Naive B cell (primary cell): ENCODE results near the gene MRPL37. TPM values are rescaled to one million over a fixed set of nuclear protein-coding genes. Genes with fewer than 3 reads are reported as not detected.
A peak's percentile ranks its signal among the peaks of the same experiment; 100 is the strongest.

Source experiments
- ATAC-seq, 2 donors: fragments of 150-1000 bp; cut with Tn5 transposase; 2 replicates each; pipeline ENCODE4 v1.10.0; 2021; ENCODE audit warnings: low read depth in 2 of 2, mild to moderate bottlenecking in 2 of 2, moderate library complexity in 2 of 2
- DNase-seq: peaks from one replicate; pipeline ENCODE4 v3.0.0; 2022
- H3K27ac Mint-ChIP-seq, 6 donors: one replicate each; pipeline ENCODE4 v1.8.0; 2020 to 2022; ENCODE audit warnings: mild to moderate bottlenecking in 6 of 6, mixed read lengths in 6 of 6, moderate library complexity in 5 of 6, inconsistent platforms in 2 of 6
- H3K27me3 Mint-ChIP-seq, 3 donors: one replicate each; pipeline ENCODE4 v1.8.0; 2021 to 2022; ENCODE audit warnings: mixed read lengths in 3 of 3, mild to moderate bottlenecking in 1 of 3
- H3K36me3 Mint-ChIP-seq, 2 donors: one replicate each; pipeline ENCODE4 v1.8.0; 2020 to 2022; ENCODE audit warnings: mixed read lengths in 2 of 2, inconsistent platforms in 1 of 2, mild to moderate bottlenecking in 1 of 2
- H3K4me1 Mint-ChIP-seq, 3 donors: one replicate each; pipeline ENCODE4 v1.8.0; 2020 to 2022; ENCODE audit warnings: mixed read lengths in 3 of 3, inconsistent platforms in 1 of 3, mild to moderate bottlenecking in 1 of 3, moderate library complexity in 1 of 3
- H3K4me3 Mint-ChIP-seq, 8 donors: one replicate each; pipeline ENCODE4 v1.8.0; 2020 to 2022; ENCODE audit warnings: mild to moderate bottlenecking in 8 of 8, mixed read lengths in 8 of 8, moderate library complexity in 8 of 8, inconsistent platforms in 2 of 8
- H3K9me3 Mint-ChIP-seq, 7 donors: one replicate each; pipeline ENCODE4 v1.8.0; 2020 to 2022; ENCODE audit warnings: mixed read lengths in 7 of 7, mild to moderate bottlenecking in 5 of 7, inconsistent platforms in 2 of 7, moderate library complexity in 1 of 7
- polyA plus RNA-seq, 6 donors: library from polyadenylated mRNA; unstranded; fragments of 300-500 nt; fragmentation: Illumina TruSeq; gene quantifications; one replicate each; pipeline ENCODE4 v1.2.3, GENCODE V29; 2021; ENCODE audit warnings: low read depth in 6 of 6

The MRPL37 gene
- polyA plus RNA-seq, 6 donors from 2014 or later, result 49.1 to 102 (median 58.8) TPM

DNA sequence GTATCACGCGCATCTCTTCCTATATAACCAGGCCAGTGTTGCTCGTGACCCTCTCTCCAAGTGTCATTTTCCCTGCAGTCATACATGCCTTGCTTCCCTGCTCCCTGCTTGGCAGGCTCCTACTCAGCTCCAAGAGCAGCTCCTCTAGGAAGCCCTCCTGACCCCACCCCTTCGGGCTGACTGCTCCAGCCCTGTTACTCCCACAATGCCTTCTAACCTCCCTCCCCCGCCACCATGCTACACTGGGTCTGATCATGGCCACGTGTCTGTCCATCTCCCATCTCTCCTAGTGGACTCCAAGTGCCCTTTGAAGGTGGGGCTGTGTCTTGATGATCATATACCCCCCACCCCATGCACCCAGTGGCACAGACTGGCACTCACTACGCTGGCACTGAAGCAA lies 44.7 kb downstream of the MRPL37 start:
- Mint-ChIP-seq H3K27me3 (no peaks in the 10 kb centered on the region), H3K4me1 (no peaks in the 10 kb centered on the region), H3K36me3 (no peaks in the 10 kb centered on the region), H3K9me3 (no peaks in the 10 kb centered on the region), H3K4me3 (no peak overlapping the region), H3K27ac (peak overlapping the region in 1 of 6 donors; percentile 79)
- ATAC-seq, result no peak
- no peak for DNase-seq

DNA sequence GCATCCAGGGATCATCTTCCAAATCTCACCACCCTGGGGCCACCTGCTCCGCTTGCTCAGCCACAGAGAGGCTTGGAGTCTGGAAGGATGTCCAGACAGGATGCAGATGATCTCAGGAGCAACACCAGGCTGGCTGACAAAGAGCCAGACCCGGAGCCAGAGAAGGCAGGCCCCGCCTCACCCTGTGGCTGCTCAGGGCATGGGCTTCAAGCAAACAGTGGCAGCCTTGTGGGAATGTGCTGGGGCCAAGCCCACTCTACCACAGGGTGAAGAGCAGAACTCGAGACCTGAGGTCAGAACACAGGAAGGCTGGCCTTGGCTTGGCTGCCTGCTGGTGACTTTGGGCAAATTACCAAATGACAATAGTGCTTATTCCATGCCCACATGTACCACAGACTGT lies 45.5 kb downstream of the MRPL37 start:
- DNase-seq (no peak), ATAC-seq (no peak)
- no peaks in the 10 kb centered on the region for H3K27me3 Mint-ChIP-seq
- no peaks in the 10 kb centered on the region for H3K9me3 Mint-ChIP-seq
- no peak overlapping the region for H3K27ac Mint-ChIP-seq
- H3K36me3 Mint-ChIP-seq, result no peaks in the 10 kb centered on the region
- no peak overlapping the region for H3K4me3 Mint-ChIP-seq
- H3K4me1 Mint-ChIP-seq, result no peaks in the 10 kb centered on the region

DNA sequence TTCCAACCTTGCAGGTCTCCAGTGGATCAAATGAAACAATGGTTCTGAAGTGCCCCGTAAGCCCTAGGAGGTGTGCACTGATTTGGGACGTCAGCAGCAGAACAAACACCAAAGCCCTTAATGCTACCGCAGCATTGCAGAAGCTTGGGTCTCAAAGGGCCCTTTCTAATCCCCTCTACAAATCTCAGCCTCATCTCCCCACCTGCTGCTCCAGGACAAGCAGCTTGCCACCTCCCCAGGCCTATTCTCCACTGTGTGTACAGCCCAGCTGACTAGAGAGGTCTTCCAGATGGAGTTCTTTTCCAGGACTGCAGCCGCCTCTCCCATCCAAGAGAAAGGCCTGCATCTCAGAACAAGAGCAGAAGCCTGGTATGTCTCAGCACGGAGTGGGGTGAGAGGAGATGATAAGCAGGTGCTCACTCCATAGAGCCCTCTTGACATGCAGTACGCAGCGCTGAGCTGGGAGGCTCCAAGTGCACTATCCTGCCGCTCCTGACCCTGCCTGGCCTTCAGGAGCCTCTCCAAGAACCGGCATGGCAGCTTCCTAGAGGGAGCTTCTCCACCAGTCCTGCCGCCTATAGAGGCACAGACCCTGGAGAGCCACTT lies 46.3 kb downstream of the MRPL37 start:
- Mint-ChIP-seq H3K27me3 (no peaks in the 10 kb centered on the region), H3K9me3 (no peaks in the 10 kb centered on the region), H3K4me1 (no peaks in the 10 kb centered on the region), H3K36me3 (no peaks in the 10 kb centered on the region), H3K4me3 (no peak overlapping the region), H3K27ac (no peak overlapping the region)
- ATAC-seq (no peak), DNase-seq (no peak)

DNA sequence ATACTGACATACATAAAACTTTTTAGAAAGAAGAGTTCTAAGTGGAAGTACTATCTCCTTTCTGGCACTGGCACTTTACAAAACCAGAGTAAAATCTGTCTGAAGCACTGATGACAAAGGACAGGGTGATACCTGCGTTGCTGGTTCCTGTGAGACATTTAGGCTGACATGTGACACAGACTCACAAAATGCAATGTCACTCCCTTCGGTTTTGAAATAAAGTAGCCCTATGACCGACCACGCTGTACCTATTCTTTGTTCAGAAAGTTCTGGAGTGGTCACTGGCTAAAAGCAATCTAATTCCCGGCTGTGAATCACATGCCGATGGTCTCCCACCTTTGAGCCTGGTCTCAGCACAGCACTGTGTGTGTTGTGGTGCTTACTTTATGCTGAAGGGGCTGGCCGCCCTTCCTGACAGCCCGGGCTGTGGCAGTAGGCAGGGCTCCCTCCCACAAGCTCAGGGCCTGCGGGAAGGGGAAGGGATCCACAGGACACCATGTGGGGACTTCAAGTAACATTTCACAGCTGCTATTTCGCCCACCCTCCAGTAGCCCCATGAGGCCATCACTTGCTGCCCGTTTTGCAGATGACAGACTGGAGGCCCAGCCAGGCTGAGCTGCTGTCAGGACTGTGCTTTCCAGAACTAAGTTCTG lies 48.0 kb downstream of the MRPL37 start:
- Mint-ChIP-seq H3K27me3 (no peaks in the 10 kb centered on the region), H3K36me3 (no peaks in the 10 kb centered on the region), H3K27ac (no peak overlapping the region), H3K4me1 (no peaks in the 10 kb centered on the region), H3K4me3 (no peak overlapping the region), H3K9me3 (no peaks in the 10 kb centered on the region)
- no peak for ATAC-seq
- no peak for DNase-seq

DNA sequence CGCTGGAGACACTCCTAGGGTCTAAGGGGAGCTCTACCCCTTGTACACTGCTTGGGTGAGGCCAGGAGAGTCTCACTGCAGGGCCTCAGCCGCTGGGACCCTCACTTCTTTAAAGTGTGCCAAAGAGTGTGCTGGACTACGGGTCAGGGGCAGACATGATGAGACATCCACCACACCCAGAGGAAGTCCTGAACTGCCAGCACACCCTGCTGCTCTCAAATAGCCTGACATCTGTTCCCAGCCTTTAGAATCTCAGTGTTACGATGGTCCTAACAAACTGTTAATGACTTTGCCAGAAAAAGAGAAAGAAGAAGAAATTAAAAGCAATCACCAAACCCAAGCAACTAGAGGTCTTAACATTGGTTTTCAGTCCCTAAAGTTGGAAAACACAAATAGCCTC lies 49.0 kb downstream of the MRPL37 start:
- H3K9me3 Mint-ChIP-seq, result no peaks in the 10 kb centered on the region

DNA sequence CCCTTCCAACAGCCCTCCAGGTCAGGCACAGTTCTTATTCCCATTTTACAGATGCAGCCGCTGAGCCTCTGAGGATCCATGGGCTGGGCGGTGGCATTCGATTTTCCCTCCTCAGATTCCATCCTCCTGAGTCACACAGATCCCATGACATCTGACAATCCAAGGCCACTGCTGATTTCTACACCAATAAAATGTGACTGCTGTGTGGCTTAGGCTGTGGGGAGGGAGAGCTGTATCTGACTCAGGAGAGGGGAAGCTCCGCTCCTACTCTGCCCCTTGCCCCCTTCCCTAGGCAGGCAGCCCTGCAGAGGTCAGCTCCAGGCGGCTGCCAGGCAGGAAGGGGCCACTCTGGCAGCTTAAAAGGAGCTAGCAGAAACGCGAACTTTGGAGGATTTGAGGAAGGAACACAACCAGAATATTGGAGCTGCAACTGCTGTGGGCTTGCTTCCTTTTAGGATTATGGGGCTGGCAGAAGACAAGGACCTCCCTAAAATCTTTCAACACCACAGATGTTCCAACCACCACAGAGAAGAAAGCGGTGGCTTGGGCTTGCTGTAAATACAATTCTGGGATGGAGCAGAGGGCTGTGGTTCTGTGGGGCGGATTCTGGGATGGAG lies 50.0 kb downstream of the MRPL37 start:
- DNase-seq, result no peak
- Mint-ChIP-seq H3K27me3 (no peaks in the 10 kb centered on the region), H3K4me1 (peaks cover 0 to 2% (median 0%) of the 10 kb centered on the region in 3 donors), H3K27ac (peak overlapping the region in 1 of 6 donors; percentile 74), H3K9me3 (no peaks in the 10 kb centered on the region), H3K4me3 (no peak overlapping the region), H3K36me3 (no peaks in the 10 kb centered on the region)
- no peak for ATAC-seq

More for the DNA sequence above, 49.0 kb downstream of the MRPL37 start:
- Mint-ChIP-seq H3K27ac (no peak overlapping the region), H3K27me3 (no peaks in the 10 kb centered on the region), H3K4me3 (no peak overlapping the region), H3K4me1 (no peaks in the 10 kb centered on the region), H3K36me3 (no peaks in the 10 kb centered on the region)
- DNase-seq, result no peak
- no peak for ATAC-seq

DNA sequence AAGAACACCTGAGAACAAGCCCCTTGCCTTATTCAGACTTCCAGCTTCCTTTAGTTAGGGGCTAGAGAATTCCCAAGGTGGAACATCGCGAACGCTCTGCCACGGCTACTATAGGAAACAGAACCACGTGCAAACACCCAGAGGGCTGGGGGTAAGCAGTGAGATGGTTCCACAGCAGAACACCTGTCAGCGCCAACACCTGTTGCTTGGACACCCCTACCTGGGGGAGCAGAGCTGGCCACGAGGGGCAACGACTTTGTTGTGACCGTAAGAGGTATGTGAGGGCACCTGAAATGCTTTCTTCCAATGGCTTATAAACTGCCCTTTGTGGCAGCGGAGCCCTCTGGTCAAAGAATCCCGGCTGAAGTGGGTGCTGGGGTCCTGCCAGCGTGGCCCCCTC lies 50.7 kb downstream of the MRPL37 start:
- peaks cover 0 to 2% (median 0%) of the 10 kb centered on the region in 3 donors for H3K4me1 Mint-ChIP-seq
- H3K36me3 Mint-ChIP-seq, result no peaks in the 10 kb centered on the region
- no peak for DNase-seq
- H3K27ac Mint-ChIP-seq, result no peak overlapping the region
- H3K27me3 Mint-ChIP-seq, result no peaks in the 10 kb centered on the region
- ATAC-seq, result no peak
- H3K4me3 Mint-ChIP-seq, result no peak overlapping the region
- no peaks in the 10 kb centered on the region for H3K9me3 Mint-ChIP-seq

DNA sequence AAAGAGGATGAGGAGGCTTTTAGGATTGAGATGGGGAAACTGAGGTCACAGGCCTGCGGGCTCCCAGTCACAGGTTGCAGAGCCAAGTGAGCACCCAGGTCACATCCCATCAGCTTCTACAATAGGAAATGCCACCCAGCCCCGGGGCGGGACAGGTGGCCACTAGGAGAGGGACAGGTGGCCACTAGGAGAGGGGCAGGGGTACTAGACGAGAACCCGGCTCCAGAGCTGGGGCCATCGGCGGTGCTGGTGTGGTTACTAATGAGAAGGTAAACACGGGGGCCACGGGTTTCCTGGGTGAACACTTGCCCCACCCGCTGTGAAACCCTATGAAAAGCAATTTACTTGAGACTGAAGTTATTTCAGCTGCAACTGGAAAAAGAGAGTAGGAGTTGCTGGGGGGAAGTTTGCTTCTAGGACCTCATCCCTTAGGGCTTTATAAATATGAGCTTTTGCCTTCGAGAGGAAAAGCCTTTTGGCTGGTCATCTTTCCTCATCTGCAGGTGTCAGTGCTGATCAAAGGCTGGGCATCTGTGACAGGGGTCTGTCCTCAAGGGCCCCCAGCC lies 52.5 kb downstream of the MRPL37 start:
- Mint-ChIP-seq H3K9me3 (no peaks in the 10 kb centered on the region), H3K27ac (peak overlapping the region in 2 of 6 donors; percentile 7 to 8)

DNA sequence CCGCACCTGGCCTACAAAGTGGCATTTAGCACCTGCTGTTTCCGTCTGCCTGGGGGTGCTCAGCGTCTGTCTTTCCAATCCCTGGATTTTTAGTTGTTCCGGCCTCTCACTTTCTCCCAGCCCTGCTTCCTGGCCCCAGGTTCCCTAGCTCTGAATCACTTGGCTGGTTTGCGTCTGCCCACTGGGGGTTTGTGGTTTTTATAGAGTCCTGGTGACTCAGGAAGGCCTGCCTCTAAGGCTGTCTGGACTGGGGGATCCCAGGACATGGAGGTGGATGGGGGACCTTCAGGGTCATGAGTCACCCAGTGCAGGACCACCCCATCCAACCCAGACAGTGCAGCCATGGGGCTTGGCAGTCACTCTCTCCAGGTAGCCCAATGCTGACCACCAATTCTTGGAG lies 53.5 kb downstream of the MRPL37 start:
- Mint-ChIP-seq H3K4me3 (no peak overlapping the region), H3K27me3 (no peaks in the 10 kb centered on the region), H3K36me3 (no peaks in the 10 kb centered on the region), H3K4me1 (peaks cover 0 to 2% (median 0%) of the 10 kb centered on the region in 3 donors), H3K27ac (no peak overlapping the region), H3K9me3 (no peaks in the 10 kb centered on the region)
- DNase-seq (no peak), ATAC-seq (no peak)

More for the DNA sequence above, 52.5 kb downstream of the MRPL37 start:
- H3K27me3 Mint-ChIP-seq, result no peaks in the 10 kb centered on the region
- ATAC-seq (no peak), DNase-seq (no peak)
- H3K4me1 Mint-ChIP-seq, result peaks cover 0 to 2% (median 0%) of the 10 kb centered on the region in 3 donors
- no peak overlapping the region for H3K4me3 Mint-ChIP-seq
- no peaks in the 10 kb centered on the region for H3K36me3 Mint-ChIP-seq

DNA sequence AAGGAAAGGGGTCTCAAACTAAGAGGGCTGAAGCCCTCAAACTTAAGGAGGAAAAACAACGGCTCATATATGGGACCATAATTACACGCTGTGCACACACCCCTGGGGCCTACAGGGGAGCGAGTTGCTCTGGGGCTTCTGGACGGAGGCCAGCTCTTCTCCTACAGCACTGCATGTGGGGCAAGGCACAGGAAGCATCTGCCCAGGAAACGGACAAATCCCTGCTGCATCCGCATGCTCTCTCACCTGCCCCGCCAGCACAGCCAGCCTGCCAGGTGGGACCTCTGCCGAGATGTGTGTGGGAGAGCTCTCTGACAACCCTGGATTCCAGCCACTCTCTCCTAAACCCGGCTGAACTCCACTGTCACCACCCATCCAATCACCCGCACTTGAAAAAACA lies 54.1 kb downstream of the MRPL37 start:
- Mint-ChIP-seq H3K4me1 (peaks cover 0 to 2% (median 0%) of the 10 kb centered on the region in 3 donors), H3K36me3 (no peaks in the 10 kb centered on the region), H3K9me3 (no peaks in the 10 kb centered on the region), H3K27me3 (no peaks in the 10 kb centered on the region), H3K4me3 (no peak overlapping the region), H3K27ac (peak overlapping the region in 1 of 6 donors; percentile 69)
- ATAC-seq (no peak), DNase-seq (no peak)

DNA sequence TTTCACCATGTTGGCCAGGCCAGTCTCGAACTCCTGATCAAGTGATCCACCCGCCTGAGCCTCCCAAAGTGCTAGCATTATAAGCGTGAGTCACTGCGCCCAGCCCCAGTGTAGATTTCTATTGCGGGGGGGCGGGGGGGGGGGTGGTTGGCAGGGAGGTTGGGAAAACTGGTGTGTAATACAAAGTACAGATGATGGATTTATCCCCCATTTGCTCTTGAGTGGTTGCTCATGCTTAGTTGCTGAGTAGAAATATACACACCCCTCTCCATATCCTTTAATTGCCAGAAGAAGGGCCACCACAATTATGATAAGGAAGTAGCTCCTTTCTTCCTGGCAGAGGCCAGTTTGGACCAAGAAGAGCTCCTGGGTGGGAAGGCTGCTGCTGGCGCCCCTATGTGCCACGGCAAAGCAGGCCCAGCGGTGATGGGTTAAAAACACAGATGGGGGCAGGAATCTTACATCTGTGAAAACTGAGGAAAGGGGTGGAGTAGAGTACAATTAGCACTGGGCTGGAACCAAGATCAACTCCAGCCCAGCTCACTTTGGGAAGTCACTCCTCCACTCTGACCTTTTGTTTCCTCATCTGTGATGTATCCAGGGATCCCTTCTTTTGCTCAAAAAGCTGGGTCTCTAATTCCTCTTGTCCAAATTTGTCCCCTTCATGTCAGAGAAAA lies 55.2 kb downstream of the MRPL37 start:
- Mint-ChIP-seq H3K9me3 (no peaks in the 10 kb centered on the region), H3K4me1 (peaks cover 0 to 2% (median 0%) of the 10 kb centered on the region in 3 donors), H3K27me3 (no peaks in the 10 kb centered on the region), H3K27ac (no peak overlapping the region), H3K36me3 (no peaks in the 10 kb centered on the region), H3K4me3 (peak overlapping the region in 1 of 8 donors; percentile 33)
- ATAC-seq (no peak), DNase-seq (no peak)

DNA sequence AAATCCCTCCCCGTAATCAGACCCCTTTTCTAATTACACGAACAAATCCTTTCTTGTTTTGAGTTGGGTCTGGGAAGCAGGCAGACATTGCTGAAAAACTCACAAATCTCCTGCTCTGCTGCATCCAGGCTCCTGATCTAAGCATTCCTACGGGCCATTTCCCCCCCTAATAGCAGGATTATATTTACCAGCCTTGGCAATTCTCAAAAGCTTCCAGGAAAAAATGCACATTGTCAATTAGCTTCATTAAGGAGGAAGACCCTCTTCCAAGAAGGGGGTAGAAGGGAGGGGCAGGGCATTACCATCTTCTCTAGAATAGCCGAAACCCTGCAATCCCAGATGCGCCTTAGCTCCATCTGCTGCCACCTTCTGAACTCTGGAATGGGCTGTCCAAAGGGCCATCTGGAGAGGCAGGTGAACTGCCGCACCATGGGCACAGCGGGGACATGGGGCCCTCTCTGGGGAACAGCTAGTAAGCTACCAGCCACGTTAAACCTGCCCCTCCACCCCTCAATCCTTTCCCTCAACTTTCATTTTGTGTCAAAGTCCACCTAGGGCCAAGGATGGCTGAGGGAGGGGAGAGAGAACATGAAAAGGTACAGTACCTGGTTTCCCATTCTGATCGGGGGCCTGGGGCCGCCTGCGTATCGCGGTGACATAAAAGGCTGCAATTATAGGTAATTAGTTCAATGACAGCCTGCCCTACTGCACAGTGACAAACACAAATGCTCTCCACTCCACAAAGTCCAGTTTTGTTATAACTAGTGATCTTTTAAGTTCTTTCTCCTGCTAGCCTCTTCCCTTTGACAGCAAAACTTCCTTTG lies 56.8 kb downstream of the MRPL37 start:
- H3K27ac Mint-ChIP-seq, result peak overlapping the region in 1 of 6 donors; percentile 40
- no peaks in the 10 kb centered on the region for H3K27me3 Mint-ChIP-seq
- DNase-seq (no peak), ATAC-seq (no peak)
- no peaks in the 10 kb centered on the region for H3K36me3 Mint-ChIP-seq
- no peaks in the 10 kb centered on the region for H3K9me3 Mint-ChIP-seq
- H3K4me1 Mint-ChIP-seq, result peaks cover 0 to 2% (median 0%) of the 10 kb centered on the region in 3 donors
- H3K4me3 Mint-ChIP-seq, result no peak overlapping the region

DNA sequence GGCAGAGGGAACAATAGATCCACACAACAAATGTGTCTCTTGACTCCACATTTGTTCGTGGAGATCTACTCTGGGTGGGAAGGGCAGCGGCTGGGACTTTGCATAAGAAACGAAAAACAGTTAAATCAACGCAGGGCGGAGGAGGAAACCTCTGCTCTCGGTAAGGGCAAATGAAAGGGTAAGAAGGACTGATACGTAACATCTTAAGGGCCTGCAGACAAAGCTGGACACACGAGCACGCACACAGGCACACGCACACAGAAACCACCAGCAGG lies 57.3 kb downstream of the MRPL37 start:
- peak overlapping the region in 1 of 6 donors; percentile 40 for H3K27ac Mint-ChIP-seq
- H3K36me3 Mint-ChIP-seq, result no peaks in the 10 kb centered on the region
- DNase-seq, result no peak
- H3K4me1 Mint-ChIP-seq, result peaks cover 0 to 2% (median 0%) of the 10 kb centered on the region in 3 donors
- ATAC-seq, result no peak
- no peak overlapping the region for H3K4me3 Mint-ChIP-seq
- H3K9me3 Mint-ChIP-seq, result no peaks in the 10 kb centered on the region
- H3K27me3 Mint-ChIP-seq, result no peaks in the 10 kb centered on the region
